Kidney epithelial cell (primary cell): ENCODE measurements around the gene ZNF48. TPM values are rescaled to one million over a fixed set of nuclear protein-coding genes. Genes with fewer than 3 reads are reported as not detected.

Experiments
- DNase-seq: peaks from one replicate; pipeline ENCODE4 v3.0.0-alpha.2; 2010; ENCODE audit warnings: low read depth
- H3K27me3 ChIP-seq: 2 replicates; pipeline ENCODE4 v1.6.0; 2011; ENCODE audit warnings: low read length; ENCODE audit not compliant: control insufficient read depth, insufficient read depth
- H3K36me3 ChIP-seq: 2 replicates; pipeline ENCODE4 v1.5.1; 2011; ENCODE audit warnings: low read length; ENCODE audit not compliant: control insufficient read depth, insufficient read depth
- H3K4me3 ChIP-seq: 2 replicates; pipeline ENCODE4 v1.5.1; 2011; ENCODE audit warnings: low read depth, mild to moderate bottlenecking, control low read depth, low read length
- total RNA-seq: library from RNA; depleted of rRNA; stranded (reverse); fragments of >200 nt; gene quantifications from 2 replicates; pipeline ENCODE4 v1.2.3, GENCODE V29; 2015
- TF ChIP-seq, protein P1 (sequence below): IDR thresholded peaks from 2 replicates; pipeline ENCODE4 v1.5.1; 2011; ENCODE audit warnings: mild to moderate bottlenecking, moderate library complexity, low read length, control low read depth, inconsistent platforms; ENCODE audit not compliant: insufficient read depth, poor library complexity, severe bottlenecking

Gene ZNF48
- total RNA-seq, 1 donor from 2014 or later: 24.4 TPM

DNA sequence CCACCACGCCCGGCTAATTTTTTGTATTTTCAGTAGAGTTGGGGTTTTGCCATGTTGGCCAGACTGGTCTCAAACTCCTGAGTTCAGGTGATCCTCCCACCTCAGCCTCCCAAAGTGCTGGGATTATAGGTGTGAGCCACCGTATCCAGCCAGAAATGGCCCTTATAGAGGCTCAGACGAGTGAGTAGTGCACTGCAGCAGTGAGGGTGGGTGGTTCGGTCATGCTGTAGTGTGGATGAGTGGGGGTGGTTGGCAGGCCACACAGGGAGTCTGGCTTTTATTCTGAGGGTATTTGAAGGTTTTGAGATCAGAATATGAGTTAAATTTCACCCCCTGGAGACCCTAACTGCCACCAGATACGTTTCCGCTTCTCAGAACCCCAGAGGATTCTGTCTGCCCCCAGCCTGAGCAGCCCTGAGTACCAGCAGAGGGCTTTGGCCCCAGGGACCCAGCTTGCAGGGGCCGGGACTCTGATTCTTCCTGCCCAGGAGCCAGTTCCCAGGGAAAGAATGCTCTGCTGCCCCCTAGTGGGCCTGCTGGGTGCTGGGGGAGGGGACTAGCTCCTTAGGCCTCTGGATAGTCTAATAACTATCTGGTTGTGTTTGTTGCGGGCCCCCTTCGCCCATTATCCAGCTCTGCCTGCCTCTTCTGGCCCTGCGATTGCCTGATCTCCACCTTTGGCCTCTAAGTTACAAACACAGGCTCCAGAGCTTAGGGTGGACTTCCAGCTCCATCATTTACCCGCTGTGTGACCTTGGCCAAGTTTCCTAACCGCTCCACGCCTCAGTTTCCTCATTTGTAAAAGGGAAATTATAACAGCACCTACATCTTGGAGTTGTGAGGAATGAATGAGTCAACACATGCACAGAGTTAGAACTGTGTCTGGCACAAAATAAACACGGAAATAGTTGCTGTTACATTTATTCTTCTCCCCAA, 14.2 kb downstream of the ZNF48 start:
- TF ChIP-seq, protein P1, sequence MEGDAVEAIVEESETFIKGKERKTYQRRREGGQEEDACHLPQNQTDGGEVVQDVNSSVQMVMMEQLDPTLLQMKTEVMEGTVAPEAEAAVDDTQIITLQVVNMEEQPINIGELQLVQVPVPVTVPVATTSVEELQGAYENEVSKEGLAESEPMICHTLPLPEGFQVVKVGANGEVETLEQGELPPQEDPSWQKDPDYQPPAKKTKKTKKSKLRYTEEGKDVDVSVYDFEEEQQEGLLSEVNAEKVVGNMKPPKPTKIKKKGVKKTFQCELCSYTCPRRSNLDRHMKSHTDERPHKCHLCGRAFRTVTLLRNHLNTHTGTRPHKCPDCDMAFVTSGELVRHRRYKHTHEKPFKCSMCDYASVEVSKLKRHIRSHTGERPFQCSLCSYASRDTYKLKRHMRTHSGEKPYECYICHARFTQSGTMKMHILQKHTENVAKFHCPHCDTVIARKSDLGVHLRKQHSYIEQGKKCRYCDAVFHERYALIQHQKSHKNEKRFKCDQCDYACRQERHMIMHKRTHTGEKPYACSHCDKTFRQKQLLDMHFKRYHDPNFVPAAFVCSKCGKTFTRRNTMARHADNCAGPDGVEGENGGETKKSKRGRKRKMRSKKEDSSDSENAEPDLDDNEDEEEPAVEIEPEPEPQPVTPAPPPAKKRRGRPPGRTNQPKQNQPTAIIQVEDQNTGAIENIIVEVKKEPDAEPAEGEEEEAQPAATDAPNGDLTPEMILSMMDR: peak; percentile 99
- no peak for DNase-seq
- H3K4me3 ChIP-seq: no peak overlapping the region

DNA sequence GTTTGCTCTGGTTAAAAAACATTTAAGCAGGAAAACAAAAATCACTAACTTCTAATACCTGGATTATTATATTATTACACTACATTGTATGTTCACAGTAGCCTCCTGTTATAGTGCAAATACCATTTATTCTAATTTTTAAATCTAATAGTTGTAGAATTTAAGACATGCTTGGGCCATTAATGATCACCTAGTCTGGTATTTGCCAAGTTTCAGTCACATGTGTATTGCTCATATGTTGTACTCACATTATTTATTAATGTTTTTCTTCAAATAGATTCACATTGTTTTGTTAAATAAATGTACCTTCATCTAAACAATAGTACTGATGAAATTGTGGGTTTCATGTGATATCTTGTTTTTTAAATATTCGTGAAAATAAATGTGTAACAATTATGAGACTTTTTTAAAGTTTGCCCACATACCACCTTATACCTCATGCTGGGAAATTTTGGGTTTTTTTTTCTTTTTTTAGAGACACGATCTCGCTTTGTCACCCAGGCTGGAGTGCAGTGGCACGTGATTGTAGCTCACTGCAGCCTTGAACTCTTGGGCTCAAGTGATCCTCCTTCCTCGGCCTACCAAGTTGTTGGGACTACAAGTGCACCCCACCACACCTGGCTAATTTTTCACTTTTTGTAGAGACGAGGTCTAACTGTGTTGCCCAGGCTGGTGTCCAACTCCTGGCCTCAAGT, 18.0 kb downstream of the ZNF48 start:
- no peaks in the 10 kb centered on the region for H3K27me3 ChIP-seq
- peak; percentile 26 for DNase-seq
- H3K4me3 ChIP-seq: no peak overlapping the region
- TF ChIP-seq, protein P1: no peak
- H3K36me3 ChIP-seq: peaks cover 2% of the 10 kb centered on the region

More for the DNA sequence above, 14.2 kb downstream of the ZNF48 start:
- Histone ChIP-seq H3K36me3 (peaks cover 2% of the 10 kb centered on the region), H3K27me3 (no peaks in the 10 kb centered on the region)

DNA sequence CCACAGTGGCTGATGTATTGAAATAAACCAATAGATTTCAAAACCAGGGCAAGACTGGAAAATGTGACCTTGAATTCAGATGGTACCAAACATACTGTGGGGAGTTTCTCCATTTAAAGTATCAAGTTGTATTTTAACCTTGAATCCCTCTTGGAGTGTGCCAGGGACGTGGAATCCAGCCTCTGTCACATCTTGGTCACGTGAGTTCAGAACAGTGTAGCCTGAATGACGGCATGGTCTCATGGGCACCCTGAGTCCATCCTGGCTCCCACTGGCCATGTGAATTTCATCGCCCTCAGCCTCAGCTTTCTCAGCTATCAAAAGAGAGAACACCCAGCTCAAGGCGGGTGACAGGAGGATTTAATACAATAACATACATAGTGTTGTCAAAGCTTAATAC, 18.9 kb downstream of the ZNF48 start:
- Histone ChIP-seq H3K36me3 (peaks cover 2% of the 10 kb centered on the region), H3K27me3 (no peaks in the 10 kb centered on the region), H3K4me3 (no peak overlapping the region)
- TF ChIP-seq, protein P1: no peak
- no peak for DNase-seq

DNA sequence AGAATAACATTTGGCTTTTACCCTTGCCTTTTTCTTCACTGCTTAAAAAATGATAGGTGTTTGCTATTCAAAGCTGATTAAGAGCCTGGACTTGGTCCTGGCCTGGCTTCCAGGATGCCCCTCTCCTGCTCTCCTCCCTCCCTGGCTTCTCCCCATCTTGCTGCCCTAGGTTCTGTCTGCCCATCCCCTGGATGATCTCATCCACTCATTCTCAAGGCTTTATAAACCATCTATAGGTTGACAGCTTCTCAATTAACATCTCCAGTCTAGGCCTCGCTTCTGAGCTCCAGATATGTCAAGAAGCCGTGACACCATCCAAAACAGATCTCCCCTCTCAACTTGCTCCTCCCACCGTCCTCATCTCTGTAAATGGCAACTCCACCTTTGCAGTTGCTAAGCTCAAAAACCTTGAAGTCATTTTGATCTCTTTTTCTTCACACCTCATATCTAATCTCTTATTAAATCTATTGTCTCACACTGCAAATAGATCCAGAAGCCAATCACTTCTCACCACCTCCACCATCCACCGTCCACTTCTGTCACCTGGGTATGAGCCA, 20.9 kb downstream of the ZNF48 start:
- Histone ChIP-seq H3K36me3 (peaks cover 2% of the 10 kb centered on the region), H3K4me3 (no peak overlapping the region), H3K27me3 (no peaks in the 10 kb centered on the region)
- TF ChIP-seq, protein P1: no peak
- no peak for DNase-seq

DNA sequence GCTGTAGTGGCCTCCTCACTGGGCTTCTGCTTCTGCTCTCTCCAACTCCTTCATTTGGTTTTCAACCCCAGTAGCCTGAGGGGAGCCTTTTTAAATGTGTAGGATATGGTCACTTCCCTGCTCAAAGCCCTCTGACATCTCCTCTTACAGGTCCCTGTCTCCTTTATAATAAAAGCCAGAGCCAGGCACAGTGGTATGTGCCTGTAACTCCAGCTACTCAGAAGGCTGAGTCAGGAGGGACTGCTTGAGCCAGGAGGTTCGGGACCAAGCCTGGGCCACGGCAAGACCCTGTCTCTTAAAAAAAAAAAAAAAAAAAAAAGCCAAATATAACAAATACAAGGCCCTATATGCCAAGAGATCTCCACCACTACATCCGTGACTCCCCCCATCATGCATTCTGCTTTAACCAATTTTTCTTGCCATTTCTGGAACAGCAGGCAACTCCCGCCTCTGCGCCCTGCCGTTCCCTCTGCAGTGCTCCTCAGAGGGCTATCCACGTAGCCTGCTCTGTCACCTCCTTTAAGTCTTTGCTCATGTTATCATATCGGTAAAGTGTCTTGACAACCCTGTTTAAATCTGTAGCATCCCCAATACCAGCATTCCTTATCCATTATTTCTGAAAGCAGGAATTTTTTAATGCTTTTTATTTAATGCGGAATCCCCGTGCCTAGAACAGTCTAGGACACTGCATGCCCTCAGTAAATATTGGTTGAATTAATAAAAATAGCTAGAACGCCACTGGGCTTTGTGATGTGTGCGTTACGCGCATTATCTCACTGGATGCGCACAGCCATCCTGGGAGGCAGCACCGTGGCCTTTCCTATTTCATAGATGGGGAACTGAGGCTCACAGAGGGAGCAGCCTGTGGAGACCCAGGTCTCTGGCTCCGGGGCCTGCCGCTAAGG, 21.7 kb downstream of the ZNF48 start:
- no peaks in the 10 kb centered on the region for H3K36me3 ChIP-seq
- TF ChIP-seq, protein P1: no peak
- no peaks in the 10 kb centered on the region for H3K27me3 ChIP-seq
- H3K4me3 ChIP-seq: peak overlapping the region; percentile 45
- DNase-seq: no peak
